Cardiac muscle cell (in vitro differentiated cells and primary cell): Measurements from ENCODE around the gene SENP7. TPM values are rescaled to one million over a fixed set of nuclear protein-coding genes. Genes with fewer than 3 reads are reported as not detected.
"Not testable (repeated sequence)": the region's sequence is repeated elsewhere in the genome, so short reads cannot be mapped to it uniquely, and the experiment has no call there.

Source experiments
- DNase-seq, 2 donors: peaks; one replicate each; pipeline versions ENCODE4 v3.0.0 to v3.0.0-alpha.2; 2010 to 2017; ENCODE audit warnings: low read depth in 1 of 2, low spot score in 1 of 2
- H3K27ac ChIP-seq: fragments of 200-600 bp; sonication (generic); 2 replicates; pipeline ENCODE4 v1.5.1; 2016
- H3K27me3 ChIP-seq: fragments of 200-600 bp; sonication (generic); 2 replicates; pipeline ENCODE4 v1.6.0; 2016; ENCODE audit warnings: control low read depth
- H3K36me3 ChIP-seq: fragments of 200-600 bp; sonication (generic); 2 replicates; pipeline ENCODE4 v1.5.1; 2016; ENCODE audit warnings: control low read depth
- H3K4me1 ChIP-seq: fragments of 200-600 bp; sonication (generic); 2 replicates; pipeline ENCODE4 v1.8.1; 2017; ENCODE audit warnings: low read depth, mild to moderate bottlenecking, mixed run types
- H3K4me3 ChIP-seq: fragments of 200-600 bp; sonication (generic); 2 replicates; pipeline ENCODE4 v1.5.1; 2016; ENCODE audit warnings: mild to moderate bottlenecking
- H3K9me3 ChIP-seq: fragments of 200-600 bp; sonication (generic); 2 replicates; pipeline ENCODE4 v1.5.1; 2017; ENCODE audit warnings: low read depth, mild to moderate bottlenecking, control low read depth
- polyA plus RNA-seq: library from polyadenylated mRNA; unstranded; fragments of >200 nt; fragmentation: Nextera tagmentation; extraction: Ambion mirVana; gene quantifications from 2 replicates; pipeline ENCODE4 v1.2.1, GENCODE V29; 2016
- total RNA-seq: library from RNA; depleted of rRNA; stranded (reverse); fragments of >200 nt; gene quantifications from 2 replicates; pipeline ENCODE4 v1.2.3, GENCODE V29; 2016
- TF ChIP-seq, protein P1 (sequence below): IDR thresholded peaks from 2 replicates; pipeline ENCODE4 v1.5.1; 2012; ENCODE audit warnings: low read depth, mild to moderate bottlenecking, low read length

The SENP7 gene
- total and polyA plus RNA-seq, 2 experiments from 2014 or later, result 8.2 to 18.9 TPM

- DNase-seq, result no peak
- H3K27ac ChIP-seq, result no peak overlapping the region
- no peaks in the 10 kb centered on the region for H3K4me1 ChIP-seq
- no peaks in the 10 kb centered on the region for H3K9me3 ChIP-seq
- no peaks in the 10 kb centered on the region for H3K36me3 ChIP-seq
- no peaks in the 10 kb centered on the region for H3K27me3 ChIP-seq
- no peak overlapping the region for H3K4me3 ChIP-seq
- TF ChIP-seq, protein P1, sequence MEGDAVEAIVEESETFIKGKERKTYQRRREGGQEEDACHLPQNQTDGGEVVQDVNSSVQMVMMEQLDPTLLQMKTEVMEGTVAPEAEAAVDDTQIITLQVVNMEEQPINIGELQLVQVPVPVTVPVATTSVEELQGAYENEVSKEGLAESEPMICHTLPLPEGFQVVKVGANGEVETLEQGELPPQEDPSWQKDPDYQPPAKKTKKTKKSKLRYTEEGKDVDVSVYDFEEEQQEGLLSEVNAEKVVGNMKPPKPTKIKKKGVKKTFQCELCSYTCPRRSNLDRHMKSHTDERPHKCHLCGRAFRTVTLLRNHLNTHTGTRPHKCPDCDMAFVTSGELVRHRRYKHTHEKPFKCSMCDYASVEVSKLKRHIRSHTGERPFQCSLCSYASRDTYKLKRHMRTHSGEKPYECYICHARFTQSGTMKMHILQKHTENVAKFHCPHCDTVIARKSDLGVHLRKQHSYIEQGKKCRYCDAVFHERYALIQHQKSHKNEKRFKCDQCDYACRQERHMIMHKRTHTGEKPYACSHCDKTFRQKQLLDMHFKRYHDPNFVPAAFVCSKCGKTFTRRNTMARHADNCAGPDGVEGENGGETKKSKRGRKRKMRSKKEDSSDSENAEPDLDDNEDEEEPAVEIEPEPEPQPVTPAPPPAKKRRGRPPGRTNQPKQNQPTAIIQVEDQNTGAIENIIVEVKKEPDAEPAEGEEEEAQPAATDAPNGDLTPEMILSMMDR, result no peak
Observed at GRCh38 chr3:101500208-101500607, 12.8 kb downstream of the SENP7 start.

GRCh38 chr3:101497803-101498202, 15.2 kb downstream of the SENP7 start:
- Histone ChIP-seq H3K36me3 (no peaks in the 10 kb centered on the region), H3K4me1 (no peaks in the 10 kb centered on the region), H3K27me3 (no peaks in the 10 kb centered on the region), H3K4me3 (no peak overlapping the region), H3K27ac (no peak overlapping the region), H3K9me3 (no peaks in the 10 kb centered on the region)
- DNase-seq, result no peak
- TF ChIP-seq, protein P1, result no peak

DNA sequence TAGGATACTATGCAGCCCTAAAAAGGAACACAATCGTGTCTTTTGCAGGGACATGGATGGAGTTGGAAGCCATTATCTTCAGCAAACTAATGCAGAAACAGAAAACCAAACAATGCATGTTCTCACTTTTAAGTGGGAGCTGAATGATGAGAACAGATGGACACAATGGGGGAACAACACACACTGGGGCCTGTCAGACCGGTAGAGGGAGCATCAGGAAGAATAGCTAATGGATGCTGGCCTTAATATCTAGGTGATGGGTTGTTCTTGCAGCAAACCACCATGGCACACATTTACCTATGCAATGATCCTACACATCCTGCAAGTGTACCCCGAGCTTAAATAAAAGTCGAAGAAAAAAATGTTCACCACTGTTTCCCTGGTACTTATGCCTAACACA, 17.5 kb downstream of the SENP7 start:
- no peaks in the 10 kb centered on the region for H3K4me1 ChIP-seq
- H3K27ac ChIP-seq, result no peak overlapping the region
- no peak overlapping the region for H3K4me3 ChIP-seq
- DNase-seq, result no peak
- H3K27me3 ChIP-seq, result no peaks in the 10 kb centered on the region
- TF ChIP-seq, protein P1, result no peak
- H3K9me3 ChIP-seq, result no peaks in the 10 kb centered on the region
- H3K36me3 ChIP-seq, result no peaks in the 10 kb centered on the region

DNA sequence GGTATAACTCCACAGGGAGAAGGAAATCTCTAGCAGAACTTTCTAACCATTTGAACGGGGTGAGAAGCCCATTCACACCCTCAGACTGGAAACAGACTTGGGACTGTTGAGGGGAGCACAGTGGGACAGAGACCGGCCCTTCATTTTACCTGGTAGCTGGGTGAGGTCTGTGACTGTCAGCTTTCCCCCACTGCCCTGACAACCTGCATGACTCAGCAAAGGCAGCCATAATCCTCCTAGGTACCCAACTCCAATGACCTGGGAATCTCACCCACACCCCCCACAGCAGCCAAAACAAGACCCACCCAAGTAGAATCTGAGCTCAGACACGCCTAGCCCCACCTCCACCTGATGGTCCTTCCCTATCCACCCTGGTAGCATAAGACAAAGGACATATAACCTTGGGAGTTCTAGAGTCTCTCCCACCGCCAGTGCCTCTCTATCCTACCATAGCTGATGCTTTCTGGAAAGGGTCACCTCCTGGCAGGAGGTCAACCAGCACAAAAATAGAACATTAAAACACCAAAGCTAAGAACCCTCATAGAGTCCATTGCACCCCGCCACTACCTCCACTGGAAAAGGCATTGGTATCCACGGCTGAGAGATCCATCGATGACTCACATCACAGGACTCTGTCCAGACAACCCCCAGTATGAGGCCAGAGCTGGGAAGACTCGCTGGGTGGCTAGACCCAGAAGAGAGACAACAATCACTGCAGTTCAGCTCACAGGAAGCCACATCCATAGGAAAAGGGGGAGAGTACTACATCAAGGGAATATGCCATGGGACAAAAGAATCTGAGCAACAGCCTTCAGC, 28.0 kb downstream of the SENP7 start:
- DNase-seq, result peak in 1 of 2 donors; percentile 60
- TF ChIP-seq, protein P1, result no peak
- H3K27ac ChIP-seq, result no peak overlapping the region
- no peak overlapping the region for H3K4me3 ChIP-seq
- H3K36me3 ChIP-seq, result no peaks in the 10 kb centered on the region
- H3K9me3 ChIP-seq, result no peaks in the 10 kb centered on the region
- H3K4me1 ChIP-seq, result no peaks in the 10 kb centered on the region
- H3K27me3 ChIP-seq, result no peaks in the 10 kb centered on the region

- Histone ChIP-seq H3K4me3 (no peak overlapping the region), H3K4me1 (no peaks in the 10 kb centered on the region), H3K27ac (no peak overlapping the region), H3K9me3 (no peaks in the 10 kb centered on the region), H3K27me3 (no peaks in the 10 kb centered on the region), H3K36me3 (no peaks in the 10 kb centered on the region)
- DNase-seq, result no peak
- TF ChIP-seq, protein P1, result no peak
Observed at GRCh38 chr3:101478980-101479379, 34.0 kb downstream of the SENP7 start.

DNA sequence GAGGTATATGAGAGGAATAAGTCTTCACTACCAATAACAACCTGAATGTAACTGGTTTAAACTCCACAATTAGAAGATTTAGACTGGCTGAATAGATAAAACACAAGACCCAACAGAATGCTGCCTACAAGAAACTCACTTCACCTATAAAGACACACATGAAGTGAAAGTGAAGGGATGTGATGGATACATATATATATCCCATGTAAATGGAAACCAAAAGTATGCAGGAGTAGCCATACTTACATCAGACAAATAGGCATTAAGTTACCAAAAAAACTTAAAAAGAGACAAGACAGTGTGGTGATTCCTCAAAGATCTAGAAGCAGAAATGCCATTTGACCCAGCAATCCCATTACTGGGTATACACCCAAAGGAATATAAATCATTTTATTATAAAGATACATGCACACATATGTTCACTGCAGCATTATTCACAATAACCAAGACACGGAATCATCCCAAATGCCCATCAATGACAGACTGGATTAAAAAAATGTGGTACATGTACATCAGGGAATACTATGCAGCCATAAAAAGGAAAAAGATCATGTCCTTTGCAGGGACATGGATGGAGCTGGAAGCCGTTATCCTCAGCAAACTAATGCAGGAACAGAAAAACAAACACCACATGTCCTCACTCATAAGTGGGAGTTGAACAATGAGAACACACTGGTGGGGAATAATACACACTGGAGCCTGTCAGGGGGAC, 38.0 kb downstream of the SENP7 start:
- H3K9me3 ChIP-seq, H3K36me3 ChIP-seq, H3K27me3 ChIP-seq, H3K27ac ChIP-seq, H3K4me1 ChIP-seq, H3K4me3 ChIP-seq, DNase-seq: not testable (repeated sequence)

- not testable (repeated sequence) for DNase-seq, H3K4me3 ChIP-seq, H3K36me3 ChIP-seq, H3K27ac ChIP-seq, H3K27me3 ChIP-seq, H3K9me3 ChIP-seq
- peaks cover 19% of the 10 kb centered on the region for H3K4me1 ChIP-seq
Observed at GRCh38 chr3:101468676-101469075, 44.3 kb downstream of the SENP7 start.

DNA sequence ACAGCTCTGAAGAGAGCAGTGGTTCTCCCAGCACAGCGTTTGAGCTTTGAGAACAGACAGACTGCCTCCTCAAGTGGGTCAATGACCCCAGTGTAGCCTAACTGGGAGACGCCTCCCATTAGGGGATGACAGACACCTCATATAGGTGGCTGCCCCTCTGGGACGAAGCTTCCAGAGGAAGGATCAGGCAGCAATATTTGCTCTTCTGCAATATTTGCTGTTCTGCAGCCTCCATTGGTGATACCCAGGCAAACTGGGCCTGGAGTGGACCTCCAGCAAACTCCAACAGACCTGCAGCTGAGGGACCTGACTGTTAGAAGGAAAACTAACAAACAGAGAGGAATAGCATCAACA, 45.7 kb downstream of the SENP7 start:
- not testable (repeated sequence) for H3K36me3 ChIP-seq, H3K9me3 ChIP-seq, DNase-seq, H3K27me3 ChIP-seq
- peaks cover 19% of the 10 kb centered on the region for H3K4me1 ChIP-seq
- peak overlapping the region; percentile 90 for H3K27ac ChIP-seq
- H3K4me3 ChIP-seq, result peak overlapping the region; percentile 10
